NCI-H226 (cell line): ENCODE results near the gene TENM4.
"Not testable (repeated sequence)": the region's sequence is repeated elsewhere in the genome, so short reads cannot be mapped to it uniquely, and the experiment has no call there.

ENCODE experiments used
- DNase-seq: peaks from one replicate; pipeline ENCODE4 v3.0.0-alpha.2; 2015

TENM4 gene

GRCh38 chr11:78922859-78923625 is 517.8 kb downstream of the TENM4 start:
- no peak for DNase-seq

GRCh38 chr11:78921509-78921908 is 519.3 kb downstream of the TENM4 start:
- DNase-seq = no peak

GRCh38 chr11:78920329-78920728 is 520.5 kb downstream of the TENM4 start:
- DNase-seq = no peak

GRCh38 chr11:78916759-78917158 is 524.1 kb downstream of the TENM4 start:
- DNase-seq = no peak

- no peak for DNase-seq
Measured at GRCh38 chr11:78914503-78914902, 526.3 kb downstream of the TENM4 start.

GRCh38 chr11:78912778-78913177 is 528.1 kb downstream of the TENM4 start:
- DNase-seq = no peak

GRCh38 chr11:78910322-78910721 is 530.5 kb downstream of the TENM4 start:
- no peak for DNase-seq

- no peak for DNase-seq
Measured at GRCh38 chr11:78909386-78909785, 531.4 kb downstream of the TENM4 start.

GRCh38 chr11:78907636-78908035 is 533.2 kb downstream of the TENM4 start:
- no peak for DNase-seq

- no peak for DNase-seq
Measured at GRCh38 chr11:78906566-78906965, 534.3 kb downstream of the TENM4 start.

GRCh38 chr11:78905756-78906155 is 535.1 kb downstream of the TENM4 start:
- DNase-seq = no peak

GRCh38 chr11:78902771-78903507 is 537.9 kb downstream of the TENM4 start:
- no peak for DNase-seq

GRCh38 chr11:78901831-78902230 is 539.0 kb downstream of the TENM4 start:
- no peak for DNase-seq

GRCh38 chr11:78898266-78898775 is 542.5 kb downstream of the TENM4 start:
- DNase-seq = no peak

- no peak for DNase-seq
Measured at GRCh38 chr11:78893996-78894395, 546.8 kb downstream of the TENM4 start.

GRCh38 chr11:78889698-78890097 is 551.1 kb downstream of the TENM4 start:
- no peak for DNase-seq

- DNase-seq = peak; percentile 47
Measured at GRCh38 chr11:78886616-78887015, 554.2 kb downstream of the TENM4 start.

- DNase-seq = no peak
Measured at GRCh38 chr11:78884761-78885160, 556.1 kb downstream of the TENM4 start.

- no peak for DNase-seq
Measured at GRCh38 chr11:78883506-78883905, 557.3 kb downstream of the TENM4 start.

- DNase-seq = not testable (repeated sequence)
Measured at GRCh38 chr11:78879094-78879980, 561.5 kb downstream of the TENM4 start.

GRCh38 chr11:78878631-78879030 is 562.2 kb downstream of the TENM4 start:
- DNase-seq = no peak

- no peak for DNase-seq
Measured at GRCh38 chr11:78876676-78877075, 564.2 kb downstream of the TENM4 start.

GRCh38 chr11:78870655-78871054 is 570.2 kb downstream of the TENM4 start:
- no peak for DNase-seq
